ENCODE data around the gene PTPN23.

Gene PTPN23

DNA sequence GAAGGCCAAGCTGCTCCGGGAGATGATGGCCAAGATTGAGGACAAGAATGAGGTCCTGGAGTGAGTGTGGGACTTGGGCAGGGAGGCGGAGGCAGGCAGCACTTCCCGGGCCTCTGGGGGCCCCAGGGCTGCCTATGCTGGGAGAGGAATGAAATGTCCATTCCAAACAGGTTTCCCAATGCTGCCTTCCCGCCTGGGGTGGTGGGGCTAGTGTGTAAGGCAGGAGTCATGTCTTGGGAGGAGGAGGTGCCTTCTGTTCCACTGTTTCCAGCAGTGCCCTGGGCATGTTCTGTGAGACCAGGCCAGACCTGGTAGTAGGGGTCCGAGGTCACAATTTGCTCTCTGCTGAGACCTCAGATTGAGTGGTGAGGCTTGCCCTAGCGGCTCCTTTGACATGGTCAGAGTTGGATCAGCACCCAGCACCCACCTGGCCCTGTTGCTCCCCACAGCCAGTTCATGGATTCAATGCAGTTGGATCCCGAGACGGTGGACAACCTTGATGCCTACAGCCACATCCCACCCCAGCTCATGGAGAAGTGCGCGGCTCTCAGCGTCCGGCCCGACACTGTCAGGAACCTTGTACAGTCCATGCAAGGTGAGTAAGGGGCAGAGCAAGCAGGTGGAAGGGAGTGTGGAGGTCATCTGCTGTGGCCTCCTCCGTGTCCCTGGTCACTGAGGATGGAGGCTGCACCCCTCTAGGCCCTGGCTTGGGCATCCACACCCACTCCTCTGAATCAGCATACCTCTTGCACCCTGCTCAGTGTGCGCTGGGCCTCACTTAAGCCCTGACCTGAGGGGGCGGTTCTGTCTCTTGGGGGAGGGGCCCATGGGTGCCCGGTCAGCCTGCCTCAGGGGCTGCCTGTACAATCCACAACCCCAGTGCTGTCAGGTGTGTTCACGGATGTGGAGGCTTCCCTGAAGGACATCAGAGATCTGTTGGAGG is 27.3 kb downstream of the PTPN23 start:
- no peak for DNase-seq

DNA sequence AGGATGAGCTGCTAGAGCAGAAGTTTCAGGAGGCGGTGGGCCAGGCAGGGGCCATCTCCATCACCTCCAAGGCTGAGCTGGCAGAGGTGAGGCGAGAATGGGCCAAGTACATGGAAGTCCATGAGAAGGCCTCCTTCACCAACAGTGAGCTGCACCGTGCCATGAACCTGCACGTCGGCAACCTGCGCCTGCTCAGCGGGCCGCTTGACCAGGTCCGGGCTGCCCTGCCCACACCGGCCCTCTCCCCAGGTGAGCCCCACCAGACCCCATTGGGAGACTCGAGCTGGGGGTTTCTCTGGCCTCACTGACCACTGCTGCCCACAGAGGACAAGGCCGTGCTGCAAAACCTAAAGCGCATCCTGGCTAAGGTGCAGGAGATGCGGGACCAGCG is 28.0 kb downstream of the PTPN23 start:
- no peak for DNase-seq

DNA sequence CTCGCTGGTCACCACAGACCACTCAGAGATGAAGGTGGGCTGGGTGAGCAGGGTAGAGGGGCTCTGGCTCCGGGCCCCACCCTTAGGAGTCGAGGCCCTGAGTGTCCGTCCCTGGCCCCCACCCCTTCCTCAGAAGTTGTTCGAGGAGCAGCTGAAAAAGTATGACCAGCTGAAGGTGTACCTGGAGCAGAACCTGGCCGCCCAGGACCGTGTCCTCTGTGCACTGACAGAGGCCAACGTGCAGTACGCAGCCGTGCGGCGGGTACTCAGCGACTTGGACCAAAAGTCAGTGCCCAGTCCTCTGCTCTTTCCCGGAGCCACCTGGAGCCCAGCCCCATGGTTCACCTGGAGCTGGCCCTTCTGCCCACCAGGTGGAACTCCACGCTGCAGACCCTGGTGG is 28.5 kb downstream of the PTPN23 start:
- DNase-seq = no peak

DNA sequence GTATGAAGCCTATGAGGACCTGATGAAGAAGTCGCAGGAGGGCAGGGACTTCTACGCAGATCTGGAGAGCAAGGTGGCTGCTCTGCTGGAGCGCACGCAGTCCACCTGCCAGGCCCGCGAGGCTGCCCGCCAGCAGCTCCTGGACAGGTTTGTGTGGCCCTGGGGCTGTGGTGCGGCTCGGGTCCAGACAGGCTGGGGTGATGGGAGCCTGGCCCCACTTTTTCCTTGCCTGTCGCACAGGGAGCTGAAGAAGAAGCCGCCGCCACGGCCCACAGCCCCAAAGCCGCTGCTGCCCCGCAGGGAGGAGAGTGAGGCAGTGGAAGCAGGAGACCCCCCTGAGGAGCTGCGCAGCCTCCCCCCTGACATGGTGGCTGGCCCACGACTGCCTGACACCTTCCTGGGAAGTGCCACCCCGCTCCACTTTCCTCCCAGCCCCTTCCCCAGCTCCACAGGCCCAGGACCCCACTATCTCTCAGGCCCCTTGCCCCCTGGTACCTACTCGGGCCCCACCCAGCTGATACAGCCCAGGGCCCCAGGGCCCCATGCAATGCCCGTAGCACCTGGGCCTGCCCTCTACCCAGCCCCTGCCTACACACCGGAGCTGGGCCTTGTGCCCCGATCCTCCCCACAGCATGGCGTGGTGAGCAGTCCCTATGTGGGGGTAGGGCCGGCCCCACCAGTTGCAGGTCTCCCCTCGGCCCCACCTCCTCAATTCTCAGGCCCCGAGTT is 29.0 kb downstream of the PTPN23 start:
- DNase-seq = no peak

DNA sequence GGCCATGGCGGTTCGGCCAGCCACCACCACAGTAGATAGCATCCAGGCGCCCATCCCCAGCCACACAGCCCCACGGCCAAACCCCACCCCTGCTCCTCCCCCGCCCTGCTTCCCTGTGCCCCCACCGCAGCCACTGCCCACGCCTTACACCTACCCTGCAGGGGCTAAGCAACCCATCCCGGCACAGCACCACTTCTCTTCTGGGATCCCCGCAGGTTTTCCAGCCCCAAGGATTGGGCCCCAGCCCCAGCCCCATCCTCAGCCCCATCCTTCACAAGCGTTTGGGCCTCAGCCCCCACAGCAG is 29.5 kb downstream of the PTPN23 start:
- DNase-seq = no peak

DNA sequence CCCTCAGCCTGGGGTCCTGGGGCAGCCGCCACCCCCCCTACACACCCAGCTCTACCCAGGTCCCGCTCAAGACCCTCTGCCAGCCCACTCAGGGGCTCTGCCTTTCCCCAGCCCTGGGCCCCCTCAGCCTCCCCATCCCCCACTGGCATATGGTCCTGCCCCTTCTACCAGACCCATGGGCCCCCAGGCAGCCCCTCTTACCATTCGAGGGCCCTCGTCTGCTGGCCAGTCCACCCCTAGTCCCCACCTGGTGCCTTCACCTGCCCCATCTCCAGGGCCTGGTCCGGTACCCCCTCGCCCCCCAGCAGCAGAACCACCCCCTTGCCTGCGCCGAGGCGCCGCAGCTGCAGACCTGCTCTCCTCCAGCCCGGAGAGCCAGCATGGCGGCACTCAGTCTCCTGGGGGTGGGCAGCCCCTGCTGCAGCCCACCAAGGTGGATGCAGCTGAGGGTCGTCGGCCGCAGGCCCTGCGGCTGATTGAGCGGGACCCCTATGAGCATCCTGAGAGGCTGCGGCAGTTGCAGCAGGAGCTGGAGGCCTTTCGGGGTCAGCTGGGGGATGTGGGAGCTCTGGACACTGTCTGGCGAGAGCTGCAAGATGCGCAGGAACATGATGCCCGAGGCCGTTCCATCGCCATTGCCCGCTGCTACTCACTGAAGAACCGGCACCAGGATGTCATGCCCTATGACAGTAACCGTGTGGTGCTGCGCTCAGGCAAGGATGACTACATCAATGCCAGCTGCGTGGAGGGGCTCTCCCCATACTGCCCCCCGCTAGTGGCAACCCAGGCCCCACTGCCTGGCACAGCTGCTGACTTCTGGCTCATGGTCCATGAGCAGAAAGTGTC is 30.2 kb downstream of the PTPN23 start:
- no peak for DNase-seq

DNA sequence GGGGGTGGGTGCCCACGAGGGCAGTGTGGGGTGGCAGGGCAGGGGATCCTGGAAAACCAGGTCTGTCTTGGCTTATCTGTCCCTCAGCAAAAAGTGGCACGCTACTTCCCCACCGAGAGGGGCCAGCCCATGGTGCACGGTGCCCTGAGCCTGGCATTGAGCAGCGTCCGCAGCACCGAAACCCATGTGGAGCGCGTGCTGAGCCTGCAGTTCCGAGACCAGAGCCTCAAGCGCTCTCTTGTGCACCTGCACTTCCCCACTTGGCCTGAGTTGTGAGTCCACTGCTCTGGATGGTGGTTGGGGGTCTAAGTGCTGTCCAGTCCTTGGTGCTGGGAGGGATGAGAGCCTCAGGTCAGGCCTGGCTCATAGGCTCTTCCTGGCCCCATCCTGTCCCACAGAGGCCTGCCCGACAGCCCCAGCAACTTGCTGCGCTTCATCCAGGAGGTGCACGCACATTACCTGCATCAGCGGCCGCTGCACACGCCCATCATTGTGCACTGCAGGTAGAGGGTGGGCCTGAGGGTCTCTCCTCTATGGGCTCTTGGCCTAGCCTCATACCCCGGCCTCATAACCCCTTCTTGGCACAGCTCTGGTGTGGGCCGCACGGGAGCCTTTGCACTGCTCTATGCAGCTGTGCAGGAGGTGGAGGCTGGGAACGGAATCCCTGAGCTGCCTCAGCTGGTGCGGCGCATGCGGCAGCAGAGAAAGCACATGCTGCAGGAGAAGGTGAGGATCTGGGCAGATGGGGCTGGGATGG is 31.1 kb downstream of the PTPN23 start:
- DNase-seq = no peak

DNA sequence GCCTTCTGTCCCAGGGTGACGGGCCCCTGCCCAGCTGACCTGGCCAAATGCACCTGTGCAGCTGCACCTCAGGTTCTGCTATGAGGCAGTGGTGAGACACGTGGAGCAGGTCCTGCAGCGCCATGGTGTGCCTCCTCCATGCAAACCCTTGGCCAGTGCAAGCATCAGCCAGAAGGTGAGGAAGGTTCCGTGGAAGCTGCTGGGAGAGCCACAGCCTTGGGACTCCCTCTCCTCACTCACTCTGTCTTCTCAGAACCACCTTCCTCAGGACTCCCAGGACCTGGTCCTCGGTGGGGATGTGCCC is 31.6 kb downstream of the PTPN23 start:
- DNase-seq = no peak

DNA sequence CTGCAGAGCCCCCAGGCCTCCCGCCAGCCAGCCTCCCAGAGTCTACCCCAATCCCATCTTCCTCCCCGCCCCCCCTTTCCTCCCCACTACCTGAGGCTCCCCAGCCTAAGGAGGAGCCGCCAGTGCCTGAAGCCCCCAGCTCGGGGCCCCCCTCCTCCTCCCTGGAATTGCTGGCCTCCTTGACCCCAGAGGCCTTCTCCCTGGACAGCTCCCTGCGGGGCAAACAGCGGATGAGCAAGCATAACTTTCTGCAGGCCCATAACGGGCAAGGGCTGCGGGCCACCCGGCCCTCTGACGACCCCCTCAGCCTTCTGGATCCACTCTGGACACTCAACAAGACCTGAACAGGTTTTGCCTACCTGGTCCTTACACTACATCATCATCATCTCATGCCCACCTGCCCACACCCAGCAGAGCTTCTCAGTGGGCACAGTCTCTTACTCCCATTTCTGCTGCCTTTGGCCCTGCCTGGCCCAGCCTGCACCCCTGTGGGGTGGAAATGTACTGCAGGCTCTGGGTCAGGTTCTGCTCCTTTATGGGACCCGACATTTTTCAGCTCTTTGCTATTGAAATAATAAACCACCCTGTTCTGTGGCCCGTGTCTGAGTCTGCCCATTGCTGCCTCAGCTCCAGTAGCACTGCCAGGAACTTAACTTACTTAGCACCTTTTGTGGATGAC is 32.2 kb downstream of the PTPN23 start:
- DNase-seq = no peak

DNA sequence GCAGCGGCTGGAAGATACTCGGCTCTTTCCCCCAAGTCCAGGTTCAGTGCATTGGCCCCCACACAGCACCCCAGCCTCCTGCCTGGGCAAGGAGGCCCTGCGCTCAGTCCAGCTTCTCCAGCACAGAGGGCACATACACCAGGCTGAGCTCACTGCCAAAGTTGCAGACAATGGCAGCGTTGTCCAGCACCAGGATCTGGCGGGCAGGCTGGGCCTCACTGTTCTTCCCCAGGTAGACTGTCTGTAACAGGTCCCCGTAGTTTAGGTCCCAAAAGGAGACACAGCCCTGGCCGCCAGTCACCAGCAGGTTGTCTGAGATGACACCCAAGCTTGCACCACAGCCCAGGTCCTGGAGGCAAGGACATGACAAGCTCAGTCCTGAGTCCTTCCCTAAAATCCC is 32.9 kb downstream of the PTPN23 start:
- no peak for DNase-seq

DNA sequence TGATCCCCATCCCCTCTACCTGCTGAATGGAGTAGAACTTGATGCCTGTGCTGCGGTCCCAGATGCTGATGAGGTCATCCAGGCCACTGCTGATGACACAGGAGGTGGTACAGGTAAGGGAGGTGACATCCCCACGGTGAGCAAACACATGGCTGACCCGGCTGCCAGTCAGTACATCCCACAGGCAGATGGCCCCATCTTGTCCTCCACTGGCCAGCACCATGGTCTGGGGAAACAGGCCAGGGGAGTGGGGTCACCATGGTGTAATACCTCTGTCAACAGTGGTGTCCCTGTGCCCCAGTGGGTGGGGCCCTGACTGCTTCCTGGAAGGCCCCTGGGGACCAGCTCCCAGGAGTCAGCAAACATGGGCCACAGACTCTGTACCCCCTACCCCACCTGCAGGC is 33.3 kb downstream of the PTPN23 start:
- no peak for DNase-seq

DNA sequence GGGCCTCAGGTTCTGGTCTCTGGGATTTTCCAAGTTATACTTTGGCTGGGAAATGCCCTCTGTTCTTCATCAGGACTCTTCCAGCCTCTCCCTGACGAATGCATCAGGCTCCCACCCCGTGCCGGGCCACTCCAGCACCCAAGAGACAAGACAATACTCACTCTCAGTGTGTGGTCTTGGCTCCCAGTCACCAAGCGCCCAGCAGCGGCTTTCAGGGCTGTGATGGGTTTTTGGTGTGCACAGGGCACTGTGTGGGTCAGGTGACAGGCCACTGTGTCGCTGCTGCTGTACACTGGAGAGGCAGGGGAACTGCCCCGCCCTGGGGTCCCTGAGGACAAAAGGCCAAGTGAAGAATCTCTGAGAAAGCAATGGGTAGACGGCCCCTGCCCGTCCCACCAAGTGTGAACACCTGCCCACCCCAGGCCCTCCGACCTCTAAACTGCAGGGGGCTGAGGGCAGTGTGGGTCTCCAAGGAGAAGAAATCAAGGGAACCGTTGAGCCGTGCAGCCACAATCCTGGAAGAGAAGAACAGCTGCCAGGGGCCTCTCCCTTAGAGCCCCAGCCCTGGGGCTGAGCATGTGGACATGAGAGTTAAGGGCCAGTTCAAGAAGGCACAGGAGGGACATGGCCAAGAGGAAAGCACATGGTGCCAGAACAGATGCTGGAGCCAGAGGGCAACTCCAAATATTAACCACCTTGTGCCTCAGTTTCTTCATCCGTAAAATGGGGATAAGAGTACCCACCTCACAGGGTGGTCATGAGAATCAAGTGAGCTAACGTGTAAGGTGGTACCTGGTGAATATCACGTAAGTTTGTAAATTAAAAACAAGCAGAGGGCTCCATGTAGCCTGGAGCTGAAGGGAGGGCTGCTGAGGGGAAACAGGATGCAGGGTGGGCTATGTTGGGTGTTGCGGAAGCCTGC is 34.1 kb downstream of the PTPN23 start:
- DNase-seq = no peak

DNA sequence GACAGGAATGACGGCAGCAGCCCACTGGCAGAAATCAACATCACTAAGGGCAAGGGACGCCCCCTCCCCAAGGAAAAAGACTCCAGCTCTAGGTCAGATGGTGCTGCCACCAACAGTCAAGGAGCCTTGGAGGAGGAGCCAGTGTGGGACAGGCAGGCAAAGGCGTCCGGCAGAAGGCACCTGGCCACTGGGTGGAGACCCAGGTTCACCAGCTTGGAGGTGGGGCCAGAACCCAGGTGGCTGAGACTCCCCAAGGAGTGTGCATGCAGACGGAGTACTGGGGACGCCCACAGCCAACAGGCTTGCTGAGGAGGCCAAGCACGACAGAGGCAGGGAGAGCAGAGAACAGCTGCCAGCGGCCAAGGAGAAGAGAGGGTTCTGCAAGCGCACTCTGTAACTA is 35.2 kb downstream of the PTPN23 start:
- DNase-seq = no peak

DNA sequence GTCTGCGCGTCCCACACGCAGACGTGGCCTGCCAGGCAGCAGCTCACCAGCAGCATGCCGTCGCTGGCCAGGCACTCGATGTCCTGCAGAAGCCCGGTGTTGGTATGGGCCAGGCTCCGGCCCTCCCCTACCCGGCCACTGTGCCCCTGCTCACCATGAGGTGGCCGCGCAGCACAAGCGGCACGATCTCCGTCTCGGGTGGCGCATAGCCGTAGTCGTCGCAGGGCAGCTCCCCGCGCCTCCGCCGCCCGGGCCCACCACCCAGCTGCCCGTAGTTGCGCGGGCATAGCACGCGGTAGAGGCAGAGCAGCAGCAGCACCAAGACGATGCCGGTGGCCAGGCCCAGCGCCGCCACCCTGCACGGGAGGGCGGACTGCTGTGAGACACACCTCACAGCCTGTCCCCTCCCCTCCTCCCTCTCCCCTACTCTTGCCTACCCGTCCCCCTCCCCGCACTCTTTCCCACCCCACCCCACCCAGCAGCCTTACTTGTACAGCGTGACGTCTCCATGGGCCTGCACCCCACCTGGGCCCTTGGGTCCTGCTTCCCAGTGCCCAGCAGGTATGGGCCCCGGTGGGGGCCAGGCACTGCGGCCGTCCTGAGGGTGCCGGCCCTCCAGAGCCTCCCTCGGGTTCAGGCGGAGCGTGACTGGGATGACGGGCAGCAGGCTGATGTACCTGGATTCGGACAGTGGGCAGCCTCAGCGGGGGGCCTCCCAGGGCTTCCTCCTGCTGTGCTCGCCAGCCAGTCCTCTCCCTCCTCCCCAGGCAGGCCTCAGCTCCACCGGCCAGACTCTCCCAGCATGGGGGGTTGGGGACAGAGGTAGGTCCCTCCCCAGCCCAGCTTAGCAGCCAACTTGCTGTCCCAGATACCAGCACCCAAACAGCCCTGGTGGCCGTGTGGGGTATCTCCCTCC is 37.6 kb downstream of the PTPN23 start:
- no peak for DNase-seq

DNA sequence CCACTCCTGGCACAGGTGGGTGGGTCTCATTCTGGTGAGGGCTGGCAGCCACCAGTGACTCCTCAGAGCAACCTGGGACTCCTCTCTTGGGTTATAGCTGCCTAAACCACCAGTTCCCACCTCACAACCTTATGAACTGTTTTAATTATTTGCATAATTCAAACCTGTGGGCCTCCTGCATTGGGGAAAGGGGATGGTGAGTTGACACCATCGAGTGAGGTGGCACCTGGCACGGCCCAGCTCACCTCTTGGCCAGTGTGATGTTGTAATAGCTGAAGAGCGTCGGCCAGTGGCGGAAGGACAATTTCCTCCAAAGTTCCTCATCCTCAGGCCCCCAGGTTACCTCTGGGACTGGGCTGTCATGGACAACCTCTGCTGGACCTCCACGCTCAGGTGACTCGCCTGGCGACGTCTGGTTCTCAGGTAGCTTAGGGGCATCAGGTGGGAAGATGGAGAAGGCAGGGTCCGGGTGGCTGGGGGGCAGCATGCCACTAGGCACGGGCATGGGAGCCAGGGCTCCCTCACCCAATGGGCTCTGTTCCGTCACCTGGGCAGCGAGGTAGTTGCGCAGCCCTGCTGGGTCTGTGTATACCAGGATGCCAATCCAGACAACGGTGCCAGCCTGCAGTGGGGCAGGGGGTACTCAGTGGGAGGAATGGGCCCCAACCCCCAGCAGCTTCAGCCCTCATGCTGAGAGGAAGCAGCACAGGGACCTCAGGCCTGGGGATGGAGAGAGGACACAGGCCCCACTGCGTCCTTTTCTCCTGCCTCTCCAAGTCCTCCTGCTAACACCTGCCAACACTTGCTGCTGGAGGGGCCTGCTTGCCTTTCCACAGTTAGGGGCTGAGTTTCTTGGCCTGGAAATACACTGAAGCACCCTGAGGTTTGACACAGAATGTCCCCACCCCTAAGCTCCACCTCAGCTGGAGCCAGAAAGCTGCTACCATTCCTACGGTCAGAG is 38.5 kb downstream of the PTPN23 start:
- no peak for DNase-seq

DNA sequence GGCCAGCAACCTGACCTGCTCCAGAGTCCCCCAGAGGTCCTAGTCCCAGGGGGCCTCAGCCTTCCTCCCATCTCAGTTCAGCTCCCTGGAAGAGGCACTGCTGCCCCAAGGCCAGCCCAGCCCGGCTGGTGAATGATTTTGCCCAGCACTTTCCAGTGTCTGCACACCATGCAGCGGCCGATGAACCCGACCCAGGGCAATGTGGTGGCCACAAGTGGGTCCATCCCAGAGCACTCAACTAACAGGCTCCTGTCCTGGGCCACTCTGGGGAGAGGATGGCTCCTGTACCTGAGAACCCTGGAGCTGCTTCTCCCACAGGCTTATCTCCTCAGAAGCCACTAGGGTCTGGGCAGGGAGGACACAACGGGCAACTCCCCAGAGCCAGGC is 39.2 kb downstream of the PTPN23 start:
- no peak for DNase-seq

DNA sequence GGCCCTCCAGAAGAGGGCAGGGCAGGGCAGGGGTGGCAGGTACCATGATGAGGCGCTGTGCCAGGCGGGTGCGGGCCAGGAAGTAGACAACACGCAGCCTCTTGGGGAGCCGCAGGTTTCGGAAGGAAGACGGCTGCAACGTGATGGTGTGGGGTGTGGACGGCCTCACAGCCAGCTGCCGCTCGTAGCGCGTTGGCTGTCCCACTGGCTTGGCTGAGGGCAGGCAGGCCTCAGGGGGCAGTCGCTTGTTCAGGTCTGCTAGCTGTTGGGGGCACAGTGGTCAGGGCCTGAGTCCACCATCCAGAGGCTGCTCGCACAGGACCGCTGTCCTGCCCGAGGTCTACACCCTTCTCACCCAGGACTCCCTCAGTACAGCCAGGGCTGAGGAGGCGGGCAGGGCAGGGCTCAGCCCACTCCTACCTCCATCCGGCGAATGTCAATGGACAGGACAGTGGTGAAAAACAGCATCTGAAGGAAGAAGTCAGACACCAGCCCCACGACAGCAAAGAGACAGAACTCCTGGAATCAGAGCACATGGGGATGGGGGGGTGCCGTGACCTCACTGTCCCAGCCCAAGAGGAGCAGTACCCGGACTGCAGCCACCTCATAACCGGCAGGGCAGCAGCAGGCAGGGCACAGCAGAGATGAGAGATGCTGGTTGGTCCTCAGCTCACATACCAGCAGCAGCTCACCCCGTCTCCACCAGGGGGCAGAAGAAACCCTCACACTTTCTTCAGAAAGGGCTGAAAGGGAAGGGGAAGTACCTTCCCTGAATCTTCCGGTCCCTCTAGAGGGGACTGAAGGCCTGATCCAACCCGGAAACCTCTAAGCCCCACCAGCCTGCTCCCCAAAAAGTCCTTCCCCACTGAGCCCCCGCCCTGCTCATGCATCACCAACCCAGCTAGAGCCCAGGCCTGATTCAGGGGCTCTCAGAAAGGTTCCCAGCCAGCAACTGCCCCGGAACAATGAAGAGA is 40.0 kb downstream of the PTPN23 start:
- peak; percentile 91 for DNase-seq
